Measurements from ENCODE around the gene SPATC1L.

Gene SPATC1L

GRCh38 chr21:46168659-46169386 lies 15.4 kb downstream of the SPATC1L start:
- TF ChIP-seq, protein P1, sequence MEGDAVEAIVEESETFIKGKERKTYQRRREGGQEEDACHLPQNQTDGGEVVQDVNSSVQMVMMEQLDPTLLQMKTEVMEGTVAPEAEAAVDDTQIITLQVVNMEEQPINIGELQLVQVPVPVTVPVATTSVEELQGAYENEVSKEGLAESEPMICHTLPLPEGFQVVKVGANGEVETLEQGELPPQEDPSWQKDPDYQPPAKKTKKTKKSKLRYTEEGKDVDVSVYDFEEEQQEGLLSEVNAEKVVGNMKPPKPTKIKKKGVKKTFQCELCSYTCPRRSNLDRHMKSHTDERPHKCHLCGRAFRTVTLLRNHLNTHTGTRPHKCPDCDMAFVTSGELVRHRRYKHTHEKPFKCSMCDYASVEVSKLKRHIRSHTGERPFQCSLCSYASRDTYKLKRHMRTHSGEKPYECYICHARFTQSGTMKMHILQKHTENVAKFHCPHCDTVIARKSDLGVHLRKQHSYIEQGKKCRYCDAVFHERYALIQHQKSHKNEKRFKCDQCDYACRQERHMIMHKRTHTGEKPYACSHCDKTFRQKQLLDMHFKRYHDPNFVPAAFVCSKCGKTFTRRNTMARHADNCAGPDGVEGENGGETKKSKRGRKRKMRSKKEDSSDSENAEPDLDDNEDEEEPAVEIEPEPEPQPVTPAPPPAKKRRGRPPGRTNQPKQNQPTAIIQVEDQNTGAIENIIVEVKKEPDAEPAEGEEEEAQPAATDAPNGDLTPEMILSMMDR (IDR thresholded peaks at IDR 0.05; ENCODE audit: insufficient read depth, missing control alignments), result no peak
- FAIRE-seq (no peak), DNase-seq (ENCODE audit: insufficient read length, low spot score) (no peak)

DNA sequence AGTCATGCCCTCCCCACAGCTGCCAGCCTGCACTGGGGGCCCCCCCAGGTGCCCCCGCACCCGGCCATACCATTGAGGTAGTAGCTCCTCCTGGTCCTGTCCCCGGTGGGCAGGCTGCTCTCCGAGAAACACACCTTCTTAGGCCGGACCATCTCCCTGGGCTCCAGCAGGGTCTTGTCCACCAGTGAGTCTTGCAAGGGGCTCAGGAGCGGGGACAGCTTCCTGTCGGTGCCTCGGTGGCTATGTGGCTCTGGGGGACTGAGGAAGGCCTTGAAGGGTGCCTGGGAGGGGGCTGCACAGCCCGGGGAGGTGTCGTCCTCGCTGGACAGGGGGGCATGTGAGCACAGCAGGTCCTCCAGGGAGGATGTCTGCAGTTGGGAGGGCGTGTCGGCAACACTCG lies 16.0 kb downstream of the SPATC1L start:
- DNase-seq (ENCODE audit: insufficient read length, low spot score) (no peak), FAIRE-seq (no peak)
- TF ChIP-seq, protein P1 (IDR thresholded peaks at IDR 0.05; ENCODE audit: insufficient read depth, missing control alignments), result no peak

GRCh38 chr21:46165098-46165497 lies 19.2 kb downstream of the SPATC1L start:
- DNase-seq (ENCODE audit: insufficient read length, low spot score), result no peak
- TF ChIP-seq, protein P1 (IDR thresholded peaks at IDR 0.05; ENCODE audit: insufficient read depth, missing control alignments), result no peak
- FAIRE-seq, result no peak

DNA sequence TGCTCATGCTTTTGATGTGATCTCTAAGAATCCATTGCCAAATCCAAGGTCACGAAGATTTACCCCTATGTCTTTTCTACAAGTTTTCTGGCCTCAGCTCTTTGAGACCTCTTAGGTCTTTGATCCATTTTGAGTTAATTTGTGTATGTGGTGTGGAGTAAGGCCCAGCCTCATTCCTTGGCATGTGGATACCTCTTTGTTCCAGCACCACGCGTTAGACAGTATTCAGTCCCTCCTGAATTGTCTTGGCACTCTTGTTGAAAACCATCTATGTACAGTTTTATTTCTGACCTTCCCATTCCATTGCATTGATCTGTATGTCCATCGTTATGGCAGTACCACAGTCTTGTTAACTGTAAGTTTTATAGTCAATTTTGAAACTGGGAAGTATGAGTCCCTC lies 20.9 kb downstream of the SPATC1L start:
- FAIRE-seq (no peak), DNase-seq (ENCODE audit: insufficient read length, low spot score) (no peak)
- TF ChIP-seq, protein P1 (IDR thresholded peaks at IDR 0.05; ENCODE audit: insufficient read depth, missing control alignments), result no peak

DNA sequence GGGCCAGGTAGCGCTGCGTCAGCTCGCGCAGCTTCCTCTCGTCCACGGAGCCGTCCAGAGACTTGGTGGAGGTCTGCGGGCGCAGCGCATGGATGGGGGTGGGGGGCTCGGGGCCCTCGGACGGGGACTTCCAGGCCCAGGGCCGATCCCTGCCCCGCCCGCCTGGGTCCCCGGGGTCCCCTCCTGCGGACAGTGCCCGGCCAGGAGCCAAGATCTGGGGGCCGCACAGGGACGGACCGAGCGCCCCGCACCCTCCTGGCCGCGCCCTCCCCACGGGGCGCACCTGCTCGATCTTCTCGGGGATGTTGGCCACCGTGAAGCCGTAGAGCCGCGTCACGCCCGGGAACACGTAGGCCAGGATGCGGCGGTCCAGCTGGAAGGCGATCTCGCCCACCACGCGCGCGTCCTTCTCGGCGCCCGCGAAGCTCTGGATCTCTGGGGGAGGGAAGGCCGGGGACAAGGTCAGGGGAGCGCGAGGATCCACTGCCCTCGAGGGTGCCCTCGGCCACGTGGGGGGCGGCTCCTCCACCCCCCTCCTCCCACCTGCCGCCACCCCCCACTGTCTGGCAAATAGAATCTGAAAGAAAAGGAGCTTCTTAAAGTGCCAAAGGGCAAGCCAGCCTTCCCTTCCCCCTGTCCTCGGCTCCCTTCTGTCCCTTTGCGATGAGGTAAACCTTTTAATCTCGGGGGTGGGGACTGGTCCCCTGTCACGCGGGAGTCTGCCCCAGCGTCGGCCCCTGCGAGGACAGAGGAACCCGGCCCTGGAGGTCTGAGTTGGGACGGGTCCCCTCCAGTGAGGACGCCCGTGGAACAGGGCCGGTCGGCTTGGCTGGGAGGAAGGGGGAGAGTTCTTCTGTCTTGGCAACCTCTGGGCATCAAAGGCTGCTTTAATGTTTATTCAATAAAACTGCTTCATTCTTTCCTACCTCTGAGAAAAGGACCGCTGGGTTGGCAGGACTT lies 22.3 kb downstream of the SPATC1L start:
- TF ChIP-seq, protein P1 (IDR thresholded peaks at IDR 0.05; ENCODE audit: insufficient read depth, missing control alignments), result no peak
- no peak for FAIRE-seq
- DNase-seq (ENCODE audit: insufficient read length, low spot score), result no peak

DNA sequence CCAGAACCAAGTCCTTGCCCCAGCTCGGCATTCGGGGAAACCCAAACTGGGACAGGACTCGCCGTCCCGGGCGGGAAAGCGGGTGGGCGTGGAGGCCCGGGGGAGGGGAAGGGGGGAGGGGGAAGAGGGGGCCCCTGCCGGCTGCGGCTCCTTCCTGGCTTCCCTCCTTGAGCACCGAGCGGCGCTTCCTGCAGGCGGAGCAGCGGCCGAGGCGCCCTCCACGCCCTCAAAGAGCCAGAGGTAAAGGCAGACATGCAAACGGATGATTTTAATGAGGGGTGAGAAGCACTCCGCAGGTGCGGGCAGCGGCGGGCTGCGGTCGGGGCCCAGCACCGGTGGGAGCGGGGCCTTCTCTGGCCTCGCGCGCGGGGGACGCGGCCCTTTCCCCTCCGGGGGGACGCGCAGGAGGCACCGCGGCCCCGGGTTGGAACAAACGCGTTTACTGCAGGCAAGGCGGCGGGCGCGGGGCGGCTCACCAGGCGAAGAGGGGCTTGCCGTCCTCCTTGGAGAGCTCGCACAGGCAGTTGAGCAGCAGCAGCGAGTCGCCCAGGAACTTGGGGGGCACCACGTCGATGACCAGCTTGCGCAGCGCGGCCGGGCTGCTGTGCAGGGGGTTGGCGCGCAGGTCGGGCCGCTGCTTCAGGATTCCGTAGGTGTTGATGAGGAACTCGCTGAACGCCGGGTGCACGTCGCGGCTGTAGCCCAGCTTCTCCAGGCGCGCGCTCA lies 23.2 kb downstream of the SPATC1L start:
- DNase-seq (ENCODE audit: insufficient read length, low spot score), result no peak
- no peak for FAIRE-seq
- TF ChIP-seq, protein P1 (IDR thresholded peaks at IDR 0.05; ENCODE audit: insufficient read depth, missing control alignments), result no peak

All from D721Med (cell line).